GM12874 (cell line): ENCODE measurements around the gene VSNL1.

Source experiments
- TF ChIP-seq, protein P1 (sequence below): IDR thresholded peaks from 2 replicates; pipeline ENCODE4 v1.5.1; 2011; ENCODE audit warnings: low read depth, mild to moderate bottlenecking, control low read depth, low read length, moderate library complexity; ENCODE audit not compliant: insufficient read depth

Gene VSNL1

DNA sequence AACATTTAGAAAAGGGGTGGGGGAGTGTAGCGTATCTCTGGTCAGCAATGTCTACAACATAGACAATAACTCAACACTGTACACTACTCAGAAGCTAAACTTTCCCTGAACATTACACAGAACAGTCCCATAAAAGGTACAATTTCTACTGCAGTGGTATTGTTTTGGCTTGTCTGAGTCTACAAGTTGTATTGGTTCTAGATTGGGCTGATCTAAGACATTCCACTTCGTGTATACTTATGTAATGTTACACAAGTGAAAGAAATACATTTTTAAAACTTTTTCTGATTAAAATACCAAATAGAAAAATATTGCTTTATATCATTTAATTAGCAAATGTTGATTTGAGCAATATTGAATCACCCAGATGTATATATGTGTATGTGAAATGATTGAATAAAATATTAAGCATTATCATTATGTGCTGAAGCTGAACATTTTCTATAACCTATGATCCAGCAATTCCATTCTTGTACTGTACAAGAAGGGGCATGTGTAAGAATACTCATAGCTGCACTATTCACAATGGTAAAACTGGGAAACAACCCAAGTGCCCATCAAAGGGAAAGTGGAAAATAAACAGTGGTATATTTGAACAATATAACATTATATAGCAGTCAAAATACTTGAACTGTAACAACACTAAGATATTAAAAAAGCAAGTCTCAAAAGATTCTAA is 52.4 kb downstream of the VSNL1 start:
- TF ChIP-seq, protein P1, sequence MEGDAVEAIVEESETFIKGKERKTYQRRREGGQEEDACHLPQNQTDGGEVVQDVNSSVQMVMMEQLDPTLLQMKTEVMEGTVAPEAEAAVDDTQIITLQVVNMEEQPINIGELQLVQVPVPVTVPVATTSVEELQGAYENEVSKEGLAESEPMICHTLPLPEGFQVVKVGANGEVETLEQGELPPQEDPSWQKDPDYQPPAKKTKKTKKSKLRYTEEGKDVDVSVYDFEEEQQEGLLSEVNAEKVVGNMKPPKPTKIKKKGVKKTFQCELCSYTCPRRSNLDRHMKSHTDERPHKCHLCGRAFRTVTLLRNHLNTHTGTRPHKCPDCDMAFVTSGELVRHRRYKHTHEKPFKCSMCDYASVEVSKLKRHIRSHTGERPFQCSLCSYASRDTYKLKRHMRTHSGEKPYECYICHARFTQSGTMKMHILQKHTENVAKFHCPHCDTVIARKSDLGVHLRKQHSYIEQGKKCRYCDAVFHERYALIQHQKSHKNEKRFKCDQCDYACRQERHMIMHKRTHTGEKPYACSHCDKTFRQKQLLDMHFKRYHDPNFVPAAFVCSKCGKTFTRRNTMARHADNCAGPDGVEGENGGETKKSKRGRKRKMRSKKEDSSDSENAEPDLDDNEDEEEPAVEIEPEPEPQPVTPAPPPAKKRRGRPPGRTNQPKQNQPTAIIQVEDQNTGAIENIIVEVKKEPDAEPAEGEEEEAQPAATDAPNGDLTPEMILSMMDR = no peak

DNA sequence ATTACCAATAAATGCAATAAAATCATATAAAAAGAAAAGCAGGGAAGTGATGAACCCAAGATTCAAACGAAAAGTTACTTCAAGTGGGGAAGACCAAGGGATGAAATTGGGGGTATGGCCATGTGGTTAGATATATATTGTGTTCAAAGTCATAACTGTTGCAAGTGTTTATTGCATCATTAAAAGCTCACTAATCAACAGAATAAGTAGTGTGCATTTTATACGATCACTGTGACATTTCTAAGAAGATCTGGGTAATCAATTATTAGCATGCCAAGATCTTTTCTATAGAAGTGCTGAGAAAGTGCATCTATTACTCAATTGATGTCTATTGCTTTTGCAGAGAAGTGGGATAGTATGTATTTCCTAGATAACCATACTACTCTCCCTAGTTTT is 52.9 kb downstream of the VSNL1 start:
- TF ChIP-seq, protein P1 = no peak

DNA sequence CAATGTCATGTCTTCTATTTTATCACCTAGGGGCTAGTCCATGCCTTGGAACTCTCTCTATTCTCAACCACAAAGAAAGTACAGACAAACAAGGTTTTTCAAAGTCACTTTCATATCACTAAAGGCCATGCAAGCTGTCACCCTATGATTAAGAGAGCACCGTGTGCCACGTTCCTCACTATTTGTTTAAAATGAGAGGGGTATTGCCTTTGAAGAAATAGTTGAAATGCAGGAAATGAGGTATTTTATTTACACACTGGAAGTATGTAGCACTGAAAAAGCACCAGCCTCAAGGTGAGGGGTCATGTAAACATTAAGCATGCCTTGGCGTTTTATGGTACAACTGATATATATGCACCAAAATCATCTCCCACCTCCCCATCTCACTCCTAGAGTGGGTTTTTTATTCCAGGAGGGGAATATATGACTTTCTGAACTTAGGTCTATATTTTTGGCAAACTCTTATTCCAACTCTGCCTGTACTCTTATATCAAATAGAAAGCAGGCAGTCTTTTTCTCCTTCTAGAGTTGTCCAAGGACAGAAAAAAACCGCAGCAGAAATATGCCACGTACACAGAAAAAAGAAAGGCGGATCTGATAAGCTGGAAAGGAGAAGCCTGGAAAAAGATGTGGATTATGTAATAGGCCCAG is 53.5 kb downstream of the VSNL1 start:
- TF ChIP-seq, protein P1 = no peak

DNA sequence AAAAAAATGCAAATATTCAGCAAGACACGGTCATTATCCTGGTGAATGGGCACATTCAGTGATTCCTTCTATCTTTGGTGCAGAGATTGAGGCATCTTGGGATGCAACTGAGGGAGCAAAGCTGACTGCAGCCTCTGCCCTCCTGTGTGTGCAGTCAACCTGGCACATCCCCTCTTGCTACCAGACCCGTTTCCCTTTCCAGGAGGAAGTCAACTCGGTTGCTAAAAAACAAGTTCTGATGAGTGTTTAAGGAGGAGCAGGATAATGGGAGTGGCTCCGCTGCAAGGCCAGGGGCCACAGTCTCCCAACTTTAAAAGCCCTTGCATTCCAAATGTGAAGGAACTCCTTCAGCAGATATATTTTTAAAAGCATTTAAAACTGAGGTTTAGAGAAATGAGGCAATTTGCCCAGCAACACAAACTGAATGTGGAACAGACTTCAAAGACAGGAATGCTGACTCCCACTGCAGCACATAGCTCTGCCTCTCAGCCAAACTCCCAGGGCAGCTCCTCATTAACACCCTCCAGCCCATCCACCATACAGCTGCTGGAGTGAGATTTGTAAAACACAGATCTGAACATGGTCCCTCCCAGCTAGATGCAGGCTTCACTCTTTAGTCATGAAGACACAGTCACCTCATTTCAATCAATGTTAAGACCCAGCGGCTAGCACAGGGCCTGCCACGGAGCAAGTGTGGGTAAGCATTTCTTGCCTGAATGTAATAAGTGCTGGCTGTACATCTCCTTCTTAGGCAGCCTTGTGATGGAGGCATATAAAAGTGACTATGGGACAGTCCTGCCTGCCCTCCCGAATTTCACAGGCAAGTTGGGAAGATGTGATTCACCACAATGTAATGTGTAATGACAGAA is 54.3 kb downstream of the VSNL1 start:
- TF ChIP-seq, protein P1 = no peak

DNA sequence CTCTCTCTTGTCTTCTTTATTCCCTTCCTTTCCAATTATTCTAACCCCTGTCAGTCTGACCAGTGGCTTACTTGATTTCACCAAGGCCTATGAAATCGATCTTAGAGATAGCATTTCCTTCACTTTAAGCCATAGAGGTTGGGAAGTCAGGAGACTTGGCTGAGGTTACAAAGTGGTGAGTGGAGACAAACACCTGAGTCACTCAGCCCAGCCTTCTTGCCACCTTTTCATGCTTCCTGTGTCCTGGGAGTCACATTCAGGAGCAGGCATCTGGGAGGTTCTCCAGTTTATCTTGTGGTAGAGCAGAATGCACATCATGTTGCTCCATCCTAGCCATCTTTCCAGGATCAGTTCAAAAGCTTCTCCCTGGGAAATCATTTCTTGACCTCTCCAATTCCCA is 59.1 kb downstream of the VSNL1 start:
- TF ChIP-seq, protein P1 = no peak

DNA sequence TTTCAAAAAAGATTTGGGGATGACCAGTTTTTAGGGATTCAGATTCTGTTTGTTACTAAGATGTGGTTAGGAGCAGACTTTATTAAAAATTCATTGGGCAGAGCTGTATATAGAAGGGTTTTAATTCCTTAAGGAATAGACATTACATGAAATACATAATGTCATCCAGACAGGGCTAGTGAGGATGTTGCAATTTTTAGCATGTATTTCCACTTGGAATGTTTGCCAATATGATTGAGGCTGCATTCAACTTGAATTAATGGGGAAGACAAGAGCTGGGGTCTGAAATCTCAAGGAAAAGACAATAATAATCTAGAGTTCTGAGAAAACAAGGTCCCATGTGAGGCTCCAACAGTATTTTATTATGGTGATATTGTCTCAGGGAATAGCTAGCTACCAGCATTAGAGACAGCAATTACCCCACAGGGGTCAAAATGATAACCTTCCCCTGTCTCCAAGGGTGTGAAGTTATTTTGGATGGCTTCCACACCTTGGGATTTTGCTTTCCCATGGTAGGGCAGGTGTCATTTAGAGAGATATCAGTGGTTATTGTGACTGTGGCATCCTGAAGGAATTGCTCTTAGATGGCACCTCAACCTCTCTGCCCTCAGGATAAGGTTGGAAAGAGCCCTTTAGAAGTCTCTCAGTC is 60.2 kb downstream of the VSNL1 start:
- TF ChIP-seq, protein P1 = no peak

DNA sequence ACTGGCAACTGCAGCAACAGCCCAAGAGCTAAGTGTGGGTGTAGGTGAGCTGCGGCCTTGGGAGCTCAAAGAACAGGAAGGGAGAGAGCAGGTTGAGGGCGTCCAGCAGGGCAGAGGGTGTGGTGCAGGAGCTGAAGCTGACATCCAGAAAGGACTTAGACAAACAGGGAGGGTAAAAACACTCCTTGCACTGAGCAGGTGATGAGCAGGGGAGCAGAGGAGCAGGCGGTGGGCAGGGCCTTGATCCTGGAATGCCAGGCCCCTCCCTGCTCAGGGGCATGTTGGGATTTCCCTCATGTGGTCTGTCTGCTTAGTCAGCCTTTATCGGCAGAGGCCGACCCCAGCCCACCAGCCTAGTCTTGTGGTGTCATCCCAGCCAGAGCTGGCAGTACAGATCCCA is 63.6 kb downstream of the VSNL1 start:
- TF ChIP-seq, protein P1 = no peak
